Cardiac muscle cell (in vitro differentiated cells and primary cell): ENCODE measurements around the gene GZMM. TPM values are rescaled to one million over a fixed set of nuclear protein-coding genes. Genes with fewer than 3 reads are reported as not detected.

Source experiments
- DNase-seq, 2 donors: peaks; one replicate each; pipeline versions ENCODE4 v3.0.0 to v3.0.0-alpha.2; 2010 to 2017; ENCODE audit warnings: low read depth in 1 of 2, low spot score in 1 of 2
- H3K27ac ChIP-seq: fragments of 200-600 bp; sonication (generic); 2 replicates; pipeline ENCODE4 v1.5.1; 2016
- H3K27me3 ChIP-seq: fragments of 200-600 bp; sonication (generic); 2 replicates; pipeline ENCODE4 v1.6.0; 2016; ENCODE audit warnings: control low read depth
- H3K36me3 ChIP-seq: fragments of 200-600 bp; sonication (generic); 2 replicates; pipeline ENCODE4 v1.5.1; 2016; ENCODE audit warnings: control low read depth
- H3K4me1 ChIP-seq: fragments of 200-600 bp; sonication (generic); 2 replicates; pipeline ENCODE4 v1.8.1; 2017; ENCODE audit warnings: low read depth, mild to moderate bottlenecking, mixed run types
- H3K4me3 ChIP-seq: fragments of 200-600 bp; sonication (generic); 2 replicates; pipeline ENCODE4 v1.5.1; 2016; ENCODE audit warnings: mild to moderate bottlenecking
- H3K9me3 ChIP-seq: fragments of 200-600 bp; sonication (generic); 2 replicates; pipeline ENCODE4 v1.5.1; 2017; ENCODE audit warnings: low read depth, mild to moderate bottlenecking, control low read depth
- polyA plus RNA-seq: library from polyadenylated mRNA; unstranded; fragments of >200 nt; fragmentation: Nextera tagmentation; extraction: Ambion mirVana; gene quantifications from 2 replicates; pipeline ENCODE4 v1.2.1, GENCODE V29; 2016
- total RNA-seq: library from RNA; depleted of rRNA; stranded (reverse); fragments of >200 nt; gene quantifications from 2 replicates; pipeline ENCODE4 v1.2.3, GENCODE V29; 2016
- TF ChIP-seq, protein P1 (sequence below): IDR thresholded peaks from 2 replicates; pipeline ENCODE4 v1.5.1; 2012; ENCODE audit warnings: low read depth, mild to moderate bottlenecking, low read length

Gene GZMM
- total and polyA plus RNA-seq, 2 experiments from 2014 or later, result 0.39 TPM; not detected in 1

DNA sequence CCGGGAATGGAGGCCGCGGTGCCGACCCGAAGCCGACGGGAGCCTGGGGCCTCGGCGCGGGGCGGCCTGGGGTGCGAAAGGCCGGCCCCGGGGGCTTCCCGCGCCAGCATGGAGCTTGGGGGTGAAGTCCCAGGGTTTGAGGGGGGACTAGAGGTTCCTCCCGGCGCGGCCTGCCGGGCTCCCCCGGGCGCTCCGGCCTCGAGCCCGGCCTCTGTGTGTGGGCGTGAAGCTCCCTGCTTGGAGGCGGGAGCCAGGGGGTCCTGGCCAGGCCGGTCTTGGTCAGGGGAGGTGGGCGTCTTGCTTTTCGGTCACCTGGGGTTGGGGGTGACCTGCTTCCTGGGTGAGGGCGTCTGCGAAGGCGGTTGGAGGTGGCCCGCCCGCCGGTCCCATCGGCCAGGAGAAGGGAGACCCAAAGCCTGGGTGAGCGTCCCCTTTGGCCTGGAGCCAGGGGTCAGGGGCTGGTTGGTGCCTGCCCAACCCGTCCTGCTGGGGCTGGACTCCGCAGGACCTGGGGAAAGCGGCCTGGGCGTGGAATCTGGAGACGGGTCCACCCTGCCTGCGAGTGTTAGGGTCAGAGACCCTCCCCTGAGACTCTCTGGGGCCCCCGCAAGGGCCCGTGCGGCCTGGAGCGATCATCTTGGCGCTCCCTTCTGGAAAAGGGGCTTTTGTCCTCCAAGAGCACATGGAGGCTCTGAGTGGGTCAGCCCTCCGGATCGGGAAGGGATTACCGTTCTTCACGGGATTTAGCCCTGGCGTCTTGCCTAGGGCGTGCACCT is 29.1 kb downstream of the GZMM start:
- no peaks in the 10 kb centered on the region for H3K27me3 ChIP-seq
- TF ChIP-seq, protein P1, sequence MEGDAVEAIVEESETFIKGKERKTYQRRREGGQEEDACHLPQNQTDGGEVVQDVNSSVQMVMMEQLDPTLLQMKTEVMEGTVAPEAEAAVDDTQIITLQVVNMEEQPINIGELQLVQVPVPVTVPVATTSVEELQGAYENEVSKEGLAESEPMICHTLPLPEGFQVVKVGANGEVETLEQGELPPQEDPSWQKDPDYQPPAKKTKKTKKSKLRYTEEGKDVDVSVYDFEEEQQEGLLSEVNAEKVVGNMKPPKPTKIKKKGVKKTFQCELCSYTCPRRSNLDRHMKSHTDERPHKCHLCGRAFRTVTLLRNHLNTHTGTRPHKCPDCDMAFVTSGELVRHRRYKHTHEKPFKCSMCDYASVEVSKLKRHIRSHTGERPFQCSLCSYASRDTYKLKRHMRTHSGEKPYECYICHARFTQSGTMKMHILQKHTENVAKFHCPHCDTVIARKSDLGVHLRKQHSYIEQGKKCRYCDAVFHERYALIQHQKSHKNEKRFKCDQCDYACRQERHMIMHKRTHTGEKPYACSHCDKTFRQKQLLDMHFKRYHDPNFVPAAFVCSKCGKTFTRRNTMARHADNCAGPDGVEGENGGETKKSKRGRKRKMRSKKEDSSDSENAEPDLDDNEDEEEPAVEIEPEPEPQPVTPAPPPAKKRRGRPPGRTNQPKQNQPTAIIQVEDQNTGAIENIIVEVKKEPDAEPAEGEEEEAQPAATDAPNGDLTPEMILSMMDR, result no peak
- no peaks in the 10 kb centered on the region for H3K9me3 ChIP-seq
- DNase-seq, result peak; percentile 64 to 69
- peak overlapping the region; percentile 90 for H3K27ac ChIP-seq
- peaks cover 24% of the 10 kb centered on the region for H3K4me1 ChIP-seq
- H3K4me3 ChIP-seq, result peak overlapping the region; percentile 96
- no peaks in the 10 kb centered on the region for H3K36me3 ChIP-seq

DNA sequence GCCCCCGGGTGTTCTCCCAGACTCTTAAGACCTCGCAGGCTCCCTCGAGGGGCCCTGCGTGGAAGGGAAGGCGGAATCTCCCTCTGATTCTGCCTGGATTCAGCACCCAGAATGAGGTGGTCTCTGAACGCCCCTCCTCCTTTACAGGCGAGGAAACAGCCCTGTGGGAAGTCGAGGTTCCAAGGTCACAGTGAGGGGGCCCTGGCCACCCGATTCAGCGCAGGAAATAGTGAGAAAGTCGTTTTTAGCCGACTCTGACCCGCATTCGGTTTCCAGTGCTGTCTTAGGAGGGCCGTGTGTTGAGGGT is 29.6 kb downstream of the GZMM start:
- no peak for DNase-seq
- Histone ChIP-seq H3K36me3 (no peaks in the 10 kb centered on the region), H3K27me3 (no peaks in the 10 kb centered on the region), H3K27ac (peak overlapping the region; percentile 90), H3K4me3 (peak overlapping the region; percentile 96), H3K9me3 (no peaks in the 10 kb centered on the region), H3K4me1 (peaks cover 24% of the 10 kb centered on the region)
- TF ChIP-seq, protein P1, result no peak

DNA sequence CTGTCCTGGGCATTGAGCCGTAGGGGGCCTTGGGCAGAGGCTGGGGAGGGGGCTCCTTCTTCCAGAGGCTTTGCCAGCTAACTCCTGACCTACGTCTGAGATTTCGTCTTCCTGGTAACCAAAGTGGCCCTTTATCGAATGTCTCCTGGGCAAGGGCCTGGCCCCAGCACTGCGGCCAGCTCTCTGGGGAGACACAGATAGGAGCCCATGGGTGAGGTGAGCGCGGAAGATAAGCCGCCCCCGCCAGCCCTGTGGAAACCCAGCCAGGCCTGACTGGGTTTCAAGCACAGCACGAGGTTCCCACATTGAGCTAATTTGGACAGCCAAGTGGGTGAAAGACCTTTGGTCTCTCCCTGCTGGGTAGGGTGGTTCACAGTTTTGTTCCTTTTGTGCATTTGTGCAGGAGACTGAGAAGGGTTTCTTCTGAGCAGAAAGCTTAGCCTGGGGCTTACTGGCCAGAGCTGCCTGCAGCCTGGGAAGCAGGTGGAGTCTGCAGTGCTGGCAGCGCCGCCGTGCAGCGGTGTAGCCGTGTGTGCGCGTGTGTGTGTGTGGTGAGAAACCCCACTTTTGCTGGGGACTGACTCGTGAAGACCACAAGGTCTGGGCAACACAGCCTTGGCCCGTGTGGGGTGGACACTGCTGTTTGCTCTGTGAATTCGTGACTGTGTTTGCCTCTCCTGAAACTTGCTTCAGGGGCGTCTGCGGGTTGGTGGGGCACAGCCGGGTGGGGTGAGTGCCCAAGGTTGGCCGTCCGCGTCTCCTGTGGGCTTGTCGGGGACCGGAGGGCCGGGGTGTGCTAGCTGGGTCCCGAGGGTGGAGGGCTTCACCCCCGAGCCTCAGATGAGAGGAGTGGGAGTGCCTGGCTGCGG is 31.0 kb downstream of the GZMM start:
- Histone ChIP-seq H3K4me3 (peak overlapping the region; percentile 10), H3K4me1 (peaks cover 24% of the 10 kb centered on the region), H3K9me3 (no peaks in the 10 kb centered on the region), H3K36me3 (no peaks in the 10 kb centered on the region), H3K27ac (peak overlapping the region; percentile 77), H3K27me3 (no peaks in the 10 kb centered on the region)
- peak; percentile 30 to 56 for DNase-seq
- TF ChIP-seq, protein P1, result no peak

DNA sequence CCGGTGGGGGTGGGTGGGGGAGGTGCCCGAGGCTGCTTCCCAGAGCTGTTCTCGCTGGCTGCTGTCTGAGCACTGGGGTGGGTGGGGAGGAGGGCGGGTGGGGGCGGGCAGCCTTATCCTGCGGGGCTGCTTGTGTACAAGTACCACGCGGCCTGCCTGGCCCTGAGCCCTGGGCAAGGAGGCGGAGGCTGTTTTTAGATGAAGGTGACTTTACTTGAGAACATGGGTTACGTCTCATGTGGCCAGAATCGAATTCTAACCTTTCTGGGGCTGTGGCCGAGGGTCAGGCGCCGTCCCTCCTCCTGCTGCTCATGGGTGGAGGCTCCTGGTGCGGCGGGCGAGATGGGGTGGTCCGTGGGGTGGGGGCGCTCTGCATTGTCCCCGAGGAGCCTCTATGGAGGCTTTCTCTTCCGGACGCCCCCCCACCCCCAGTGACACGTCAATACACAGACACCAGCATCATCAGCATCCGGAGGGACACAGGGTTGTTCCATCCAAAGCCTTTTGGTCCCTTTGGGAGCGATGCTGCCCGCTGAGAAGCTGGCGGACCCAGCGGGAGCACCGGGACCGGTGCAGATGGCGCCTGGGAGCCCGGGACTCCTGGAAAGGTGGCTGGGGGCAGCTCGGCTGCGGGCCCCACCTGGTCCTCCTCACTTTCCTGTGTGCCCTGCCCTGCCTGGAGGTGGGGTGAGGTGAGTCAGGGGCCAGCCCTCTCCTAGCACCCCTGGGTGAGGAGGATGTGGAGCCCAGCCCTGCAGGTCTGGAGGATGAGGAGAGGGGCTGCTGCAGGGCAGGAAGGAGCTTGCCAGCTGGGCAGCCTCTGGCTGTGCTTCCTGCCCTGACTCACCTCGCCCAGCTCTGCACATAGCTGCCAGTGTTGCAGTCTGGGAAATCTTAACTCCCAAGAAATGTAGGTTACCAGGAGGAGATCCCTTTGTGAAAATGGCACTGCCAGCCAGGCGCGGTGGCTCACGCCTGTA is 32.0 kb downstream of the GZMM start:
- TF ChIP-seq, protein P1, result no peak
- peak; percentile 63 to 66 for DNase-seq
- H3K27me3 ChIP-seq, result no peaks in the 10 kb centered on the region
- H3K36me3 ChIP-seq, result no peaks in the 10 kb centered on the region
- peaks cover 24% of the 10 kb centered on the region for H3K4me1 ChIP-seq
- peak overlapping the region; percentile 77 for H3K27ac ChIP-seq
- peak overlapping the region; percentile 10 for H3K4me3 ChIP-seq
- H3K9me3 ChIP-seq, result no peaks in the 10 kb centered on the region
